Measurements from ENCODE around the gene PCNX3.

Gene PCNX3

DNA sequence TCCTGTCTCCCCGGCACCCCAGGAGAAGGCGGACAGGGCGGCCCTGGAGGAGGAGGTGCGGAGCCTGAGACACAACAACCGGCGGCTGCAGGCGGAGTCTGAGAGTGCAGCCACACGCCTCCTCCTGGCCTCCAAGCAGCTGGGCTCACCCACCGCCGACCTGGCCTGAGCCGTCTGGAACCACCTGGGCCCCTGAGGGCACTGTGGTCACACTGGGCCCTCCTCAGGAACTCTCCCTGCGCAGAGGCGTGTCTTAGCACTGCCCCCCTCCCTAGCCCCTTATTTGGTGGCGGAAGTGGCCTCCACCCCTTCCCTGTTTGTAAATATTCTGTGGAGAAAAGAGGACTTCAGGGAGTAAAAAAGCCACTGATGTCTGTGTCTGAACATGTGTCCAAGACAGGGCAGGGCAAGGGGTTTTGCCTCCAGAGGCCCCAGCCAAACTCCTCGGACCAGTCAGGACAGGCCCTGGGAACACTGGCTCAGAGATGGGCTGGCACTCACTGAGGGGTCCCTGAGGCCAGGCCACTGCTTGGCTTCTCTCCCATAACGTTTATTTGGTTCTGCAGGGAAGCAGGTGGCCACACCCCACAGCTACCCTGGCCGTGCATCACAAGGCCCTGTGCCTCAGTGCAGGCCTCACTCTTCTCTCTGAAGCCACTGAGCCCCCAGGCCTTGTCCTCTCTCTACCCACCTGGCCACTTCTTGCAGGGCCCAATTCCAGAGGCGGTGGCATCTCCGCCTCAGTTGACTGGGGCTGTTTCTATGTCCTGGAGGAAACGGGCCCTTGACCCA lies 35.2 kb downstream of the PCNX3 start:
- H3K27me3 ChIP-seq (ENCODE audit: insufficient read depth, low read depth, severe bottlenecking): no peaks in the 10 kb centered on the region
- no peak overlapping the region; the same call in none of the 2 replicates for H3K27ac ChIP-seq
- H3K36me3 ChIP-seq: peaks cover 41% of the 10 kb centered on the region
- DNase-seq: peak; percentile 50
- TF ChIP-seq, protein P1, sequence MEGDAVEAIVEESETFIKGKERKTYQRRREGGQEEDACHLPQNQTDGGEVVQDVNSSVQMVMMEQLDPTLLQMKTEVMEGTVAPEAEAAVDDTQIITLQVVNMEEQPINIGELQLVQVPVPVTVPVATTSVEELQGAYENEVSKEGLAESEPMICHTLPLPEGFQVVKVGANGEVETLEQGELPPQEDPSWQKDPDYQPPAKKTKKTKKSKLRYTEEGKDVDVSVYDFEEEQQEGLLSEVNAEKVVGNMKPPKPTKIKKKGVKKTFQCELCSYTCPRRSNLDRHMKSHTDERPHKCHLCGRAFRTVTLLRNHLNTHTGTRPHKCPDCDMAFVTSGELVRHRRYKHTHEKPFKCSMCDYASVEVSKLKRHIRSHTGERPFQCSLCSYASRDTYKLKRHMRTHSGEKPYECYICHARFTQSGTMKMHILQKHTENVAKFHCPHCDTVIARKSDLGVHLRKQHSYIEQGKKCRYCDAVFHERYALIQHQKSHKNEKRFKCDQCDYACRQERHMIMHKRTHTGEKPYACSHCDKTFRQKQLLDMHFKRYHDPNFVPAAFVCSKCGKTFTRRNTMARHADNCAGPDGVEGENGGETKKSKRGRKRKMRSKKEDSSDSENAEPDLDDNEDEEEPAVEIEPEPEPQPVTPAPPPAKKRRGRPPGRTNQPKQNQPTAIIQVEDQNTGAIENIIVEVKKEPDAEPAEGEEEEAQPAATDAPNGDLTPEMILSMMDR (IDR thresholded peaks at IDR 0.05; ENCODE audit: low read depth, low read length): no peak
- H3K4me3 ChIP-seq (ENCODE audit: low read depth, low read length): no peak overlapping the region
- no peaks in the 10 kb centered on the region for H3K9me3 ChIP-seq (ENCODE audit: severe bottlenecking)

DNA sequence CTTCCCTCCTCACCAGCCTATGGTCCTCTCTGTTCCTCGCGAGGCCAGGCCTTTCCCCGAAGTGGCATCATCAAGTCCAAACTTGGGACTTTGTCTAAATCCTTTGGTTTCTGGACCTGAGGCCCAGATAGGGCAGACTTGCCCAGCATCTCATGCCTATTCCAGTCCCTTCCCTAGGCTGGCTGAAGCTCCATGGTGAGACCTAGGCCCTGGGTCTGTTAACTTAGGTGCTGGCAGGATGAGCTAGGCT lies 35.7 kb downstream of the PCNX3 start:
- no peak for DNase-seq
- TF ChIP-seq, protein P1 (IDR thresholded peaks at IDR 0.05; ENCODE audit: low read depth, low read length): no peak
- no peak overlapping the region for H3K27ac ChIP-seq
- H3K9me3 ChIP-seq (ENCODE audit: severe bottlenecking): no peaks in the 10 kb centered on the region
- H3K27me3 ChIP-seq (ENCODE audit: insufficient read depth, low read depth, severe bottlenecking): no peaks in the 10 kb centered on the region
- H3K36me3 ChIP-seq: peaks cover 46% of the 10 kb centered on the region
- H3K4me3 ChIP-seq (ENCODE audit: low read depth, low read length): no peak overlapping the region

DNA sequence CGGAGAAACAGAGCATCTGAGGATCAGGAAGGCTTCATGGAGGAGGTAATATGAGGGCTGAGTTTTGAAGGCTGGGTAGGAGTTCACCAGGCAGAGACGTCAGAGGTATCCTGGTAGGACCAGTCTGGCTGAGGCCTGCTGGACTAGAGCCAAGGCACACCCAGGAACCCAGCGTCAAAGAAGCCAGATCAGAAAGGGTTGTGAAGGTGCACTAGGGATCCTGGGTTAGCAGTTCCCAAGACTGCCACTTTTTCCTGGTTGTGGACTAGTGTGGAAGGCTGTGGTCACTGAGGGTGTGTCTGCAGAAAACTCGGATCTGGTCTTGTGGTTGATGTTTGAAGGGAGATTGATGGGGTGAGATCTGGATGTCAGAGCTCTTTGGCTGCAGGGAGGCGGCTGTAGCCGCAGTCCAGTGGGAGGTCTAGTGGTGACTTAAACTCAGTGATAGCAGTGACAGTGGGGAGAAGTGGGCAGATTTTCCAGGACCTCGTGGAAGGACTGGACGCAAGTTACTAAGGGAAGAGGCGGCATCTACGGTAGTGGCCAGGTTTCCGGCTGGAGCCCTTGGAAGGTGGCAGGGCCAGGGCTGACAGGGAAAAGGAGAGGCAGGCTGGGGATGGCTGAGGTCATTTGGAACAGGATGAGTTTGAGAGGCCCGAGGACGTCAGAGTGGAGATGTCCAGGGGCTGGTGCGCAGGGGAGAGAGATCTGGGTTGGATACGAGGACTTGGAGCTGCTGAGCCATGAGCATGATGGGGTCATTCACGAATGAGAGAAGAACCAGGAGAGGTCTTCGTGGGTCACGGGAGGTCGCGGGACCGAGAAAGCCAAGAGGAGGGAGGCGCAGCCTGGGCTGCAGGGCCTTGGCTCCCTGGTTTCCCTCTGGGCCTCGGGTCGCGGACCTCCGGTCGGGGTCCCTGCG lies 36.3 kb downstream of the PCNX3 start:
- H3K27ac ChIP-seq: peak overlapping the region; percentile 94
- TF ChIP-seq, protein P1 (IDR thresholded peaks at IDR 0.05; ENCODE audit: low read depth, low read length): no peak
- DNase-seq: no peak
- H3K27me3 ChIP-seq (ENCODE audit: insufficient read depth, low read depth, severe bottlenecking): no peaks in the 10 kb centered on the region
- peaks cover 52% of the 10 kb centered on the region for H3K36me3 ChIP-seq
- peak overlapping the region; percentile 39 for H3K4me3 ChIP-seq (ENCODE audit: low read depth, low read length)
- no peaks in the 10 kb centered on the region for H3K9me3 ChIP-seq (ENCODE audit: severe bottlenecking)

DNA sequence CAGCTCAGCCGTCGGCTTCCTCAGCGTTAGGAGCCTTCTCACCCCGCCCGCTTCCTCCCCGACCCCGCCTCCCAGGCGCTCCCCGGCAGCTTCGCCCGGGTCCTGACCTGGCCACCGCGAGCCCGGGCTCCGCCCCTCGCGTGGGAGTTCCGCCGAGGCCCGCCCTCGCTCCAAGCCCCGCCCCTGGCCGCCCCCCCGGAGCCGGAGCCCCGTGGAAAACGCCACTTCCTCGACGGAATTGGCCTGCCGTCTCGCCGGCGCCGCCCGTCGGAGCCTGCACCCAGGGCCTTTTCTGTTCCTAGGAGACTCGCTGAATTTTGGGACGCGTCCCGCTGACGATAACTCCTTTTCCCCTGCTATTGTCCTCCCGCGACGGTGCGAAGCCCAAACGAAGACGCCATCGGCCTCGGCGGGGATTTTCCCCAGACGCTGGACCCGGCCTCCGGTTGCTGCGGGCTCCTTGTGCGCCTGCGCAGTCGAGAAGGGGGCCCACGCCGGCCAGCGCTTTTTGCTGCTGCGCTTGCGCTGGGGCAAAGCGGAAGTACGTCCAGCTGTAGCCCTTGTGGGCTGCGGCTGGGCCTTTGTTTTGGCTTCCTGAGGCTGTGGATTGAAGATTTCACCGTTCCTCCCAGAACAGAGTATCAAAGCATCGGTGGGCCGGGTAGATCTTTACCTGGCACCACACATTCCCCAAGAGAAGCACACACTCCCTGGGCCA lies 37.1 kb downstream of the PCNX3 start:
- peaks cover 60% of the 10 kb centered on the region for H3K36me3 ChIP-seq
- peak overlapping the region; percentile 39 for H3K4me3 ChIP-seq (ENCODE audit: low read depth, low read length)
- TF ChIP-seq, protein P1 (IDR thresholded peaks at IDR 0.05; ENCODE audit: low read depth, low read length): no peak
- no peaks in the 10 kb centered on the region for H3K9me3 ChIP-seq (ENCODE audit: severe bottlenecking)
- no peaks in the 10 kb centered on the region for H3K27me3 ChIP-seq (ENCODE audit: insufficient read depth, low read depth, severe bottlenecking)
- peak; percentile 93 for DNase-seq
- peak overlapping the region; percentile 94 for H3K27ac ChIP-seq

DNA sequence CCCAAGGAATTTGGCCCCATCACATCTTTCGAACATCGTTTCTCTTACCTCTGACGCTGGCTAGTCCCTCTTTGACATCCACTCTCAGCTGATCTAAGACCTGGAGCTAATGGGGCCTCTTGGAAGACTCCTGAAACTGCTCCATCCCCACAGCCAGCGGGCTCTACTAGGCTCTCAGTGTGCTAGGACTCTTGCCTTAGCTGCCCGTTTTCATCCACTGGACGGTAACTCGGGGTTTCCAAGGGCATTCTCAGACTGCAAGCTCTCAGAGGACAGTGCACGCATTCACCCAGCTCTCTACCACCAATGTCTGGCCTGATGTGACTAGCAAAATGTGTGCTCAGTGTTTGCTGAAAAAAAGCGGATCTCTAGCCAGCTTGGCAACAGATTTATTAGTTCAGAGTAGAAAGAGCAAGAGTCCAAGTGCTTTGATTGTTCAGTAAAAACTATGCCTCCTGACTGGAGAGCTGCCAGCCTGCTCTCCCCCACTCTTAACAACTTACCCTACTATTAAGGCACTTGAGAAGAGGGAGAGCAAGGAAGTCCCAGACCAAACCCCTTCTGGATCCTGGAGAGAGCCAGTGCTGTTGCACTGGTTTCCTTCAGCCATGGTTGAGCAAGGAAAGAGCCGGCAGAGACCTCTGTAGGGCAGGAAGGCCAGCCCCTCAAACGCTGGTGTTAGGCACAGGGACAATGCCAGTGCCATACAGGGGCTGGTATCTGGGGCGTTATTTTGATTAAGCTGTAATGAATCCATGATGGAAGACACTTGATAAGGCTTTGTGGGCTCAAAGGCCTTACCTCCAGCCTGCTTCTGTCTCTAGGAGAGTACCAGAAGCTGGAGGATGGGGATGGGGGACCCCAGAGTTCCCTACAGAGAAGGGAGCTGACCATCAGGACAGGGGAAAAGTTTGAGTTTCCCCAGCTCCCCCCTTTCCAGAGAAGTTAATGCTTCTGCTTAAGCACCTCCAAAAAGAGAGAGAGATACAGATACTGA lies 38.0 kb downstream of the PCNX3 start:
- Histone ChIP-seq H3K4me3 (ENCODE audit: low read depth, low read length) (peak overlapping the region; percentile 39), H3K9me3 (ENCODE audit: severe bottlenecking) (no peaks in the 10 kb centered on the region), H3K36me3 (peaks cover 69% of the 10 kb centered on the region), H3K27me3 (ENCODE audit: insufficient read depth, low read depth, severe bottlenecking) (no peaks in the 10 kb centered on the region), H3K27ac (peak overlapping the region; percentile 94)
- DNase-seq: no peak
- TF ChIP-seq, protein P1 (IDR thresholded peaks at IDR 0.05; ENCODE audit: low read depth, low read length): no peak

Measured in WERI-Rb-1 (cell line).